ENCODE measurements around the gene AUTS2.

DNA sequence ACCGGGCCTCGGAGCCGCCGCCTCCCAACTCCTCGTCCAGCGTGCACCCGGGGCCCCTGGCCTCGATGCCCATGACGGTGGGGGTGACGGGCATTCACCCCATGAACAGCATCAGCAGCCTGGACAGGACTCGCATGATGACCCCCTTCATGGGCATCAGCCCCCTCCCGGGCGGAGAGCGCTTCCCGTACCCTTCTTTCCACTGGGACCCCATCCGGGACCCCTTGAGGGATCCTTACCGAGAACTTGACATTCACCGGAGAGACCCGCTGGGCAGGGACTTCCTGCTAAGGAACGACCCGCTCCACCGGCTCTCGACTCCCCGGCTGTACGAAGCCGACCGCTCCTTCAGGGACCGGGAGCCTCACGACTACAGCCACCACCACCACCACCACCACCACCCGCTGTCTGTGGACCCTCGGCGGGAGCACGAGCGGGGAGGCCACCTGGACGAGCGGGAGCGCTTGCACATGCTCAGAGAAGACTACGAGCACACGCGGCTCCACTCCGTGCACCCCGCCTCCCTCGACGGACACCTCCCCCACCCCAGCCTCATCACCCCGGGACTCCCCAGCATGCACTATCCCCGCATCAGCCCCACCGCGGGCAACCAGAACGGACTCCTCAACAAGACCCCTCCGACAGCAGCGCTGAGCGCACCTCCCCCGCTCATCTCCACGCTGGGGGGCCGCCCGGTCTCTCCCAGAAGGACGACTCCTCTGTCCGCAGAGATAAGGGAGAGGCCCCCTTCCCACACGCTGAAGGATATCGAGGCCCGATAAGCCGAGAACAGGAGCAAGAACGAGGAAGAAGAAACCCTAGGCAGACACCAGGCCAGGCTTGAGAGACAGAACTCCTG is 1192.2 kb downstream of the AUTS2 start:
- TF ChIP-seq, protein P1, sequence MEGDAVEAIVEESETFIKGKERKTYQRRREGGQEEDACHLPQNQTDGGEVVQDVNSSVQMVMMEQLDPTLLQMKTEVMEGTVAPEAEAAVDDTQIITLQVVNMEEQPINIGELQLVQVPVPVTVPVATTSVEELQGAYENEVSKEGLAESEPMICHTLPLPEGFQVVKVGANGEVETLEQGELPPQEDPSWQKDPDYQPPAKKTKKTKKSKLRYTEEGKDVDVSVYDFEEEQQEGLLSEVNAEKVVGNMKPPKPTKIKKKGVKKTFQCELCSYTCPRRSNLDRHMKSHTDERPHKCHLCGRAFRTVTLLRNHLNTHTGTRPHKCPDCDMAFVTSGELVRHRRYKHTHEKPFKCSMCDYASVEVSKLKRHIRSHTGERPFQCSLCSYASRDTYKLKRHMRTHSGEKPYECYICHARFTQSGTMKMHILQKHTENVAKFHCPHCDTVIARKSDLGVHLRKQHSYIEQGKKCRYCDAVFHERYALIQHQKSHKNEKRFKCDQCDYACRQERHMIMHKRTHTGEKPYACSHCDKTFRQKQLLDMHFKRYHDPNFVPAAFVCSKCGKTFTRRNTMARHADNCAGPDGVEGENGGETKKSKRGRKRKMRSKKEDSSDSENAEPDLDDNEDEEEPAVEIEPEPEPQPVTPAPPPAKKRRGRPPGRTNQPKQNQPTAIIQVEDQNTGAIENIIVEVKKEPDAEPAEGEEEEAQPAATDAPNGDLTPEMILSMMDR (IDR thresholded peaks at IDR 0.05) = no peak
- TF ChIP-seq POLR2A (IDR thresholded peaks at IDR 0.05) (no peak), POLR2AphosphoS5 (IDR thresholded peaks at IDR 0.05) (no peak), EP300 (IDR thresholded peaks at IDR 0.05; ENCODE audit: low read depth) (no peak)
